GM23338 (cell line): ENCODE results near the gene NUTF2. TPM values are rescaled to one million over a fixed set of nuclear protein-coding genes. Genes with fewer than 3 reads are reported as not detected.

ENCODE experiments used
- ATAC-seq: fragments of 200-7000 bp; cut with Tn5 transposase; 3 replicates; pipeline ENCODE4 v1.9.1; 2020
- DNase-seq: peaks from one replicate; pipeline ENCODE4 v3.0.0-alpha.2; 2015; ENCODE audit warnings: low spot score
- H2AFZ ChIP-seq: fragments of 200-600 bp; sonication (generic); 2 replicates; pipeline ENCODE4 v1.8.0; 2016; ENCODE audit warnings: antibody characterized with exemption, mild to moderate bottlenecking, moderate library complexity
- H3F3A ChIP-seq: fragments of 200-600 bp; sonication (generic); replicated peaks from 2 replicates; pipeline ENCODE4 v1.8.0; 2017; ENCODE audit warnings: antibody characterized with exemption, mixed run types, low read depth
- H3K27ac ChIP-seq: fragments of 200-600 bp; sonication (generic); 2 replicates; pipeline ENCODE4 v1.6.1; 2016; ENCODE audit warnings: low read depth
- H3K27me3 ChIP-seq: fragments of 200-600 bp; sonication (generic); 2 replicates; pipeline ENCODE4 v1.8.0; 2016; ENCODE audit warnings: mild to moderate bottlenecking, mixed run types, moderate library complexity; ENCODE audit not compliant: insufficient read depth
- H3K36me3 ChIP-seq: fragments of 200-600 bp; sonication (generic); 2 replicates; pipeline ENCODE4 v1.8.0; 2016; ENCODE audit warnings: mild to moderate bottlenecking; ENCODE audit not compliant: insufficient read depth
- H3K4me1 ChIP-seq: fragments of 200-600 bp; sonication (generic); 2 replicates; pipeline ENCODE4 v1.8.0; 2016; ENCODE audit warnings: mild to moderate bottlenecking, moderate library complexity; ENCODE audit not compliant: insufficient read depth
- H3K4me2 ChIP-seq: fragments of 200-600 bp; sonication (generic); 2 replicates; pipeline ENCODE4 v1.7.1; 2017; ENCODE audit warnings: mixed run types
- H3K4me3 ChIP-seq: fragments of 200-600 bp; sonication (generic); 2 replicates; pipeline ENCODE4 v1.6.1; 2016; ENCODE audit warnings: mixed run types
- H3K79me2 ChIP-seq: fragments of 200-600 bp; sonication (generic); replicated peaks from 2 replicates; pipeline ENCODE4 v1.8.0; 2017; ENCODE audit warnings: mild to moderate bottlenecking; ENCODE audit not compliant: insufficient read depth
- H3K9me2 ChIP-seq: fragments of 200-600 bp; sonication (generic); 2 replicates; pipeline ENCODE4 v1.8.0; 2017; ENCODE audit not compliant: insufficient read depth
- H4K20me1 ChIP-seq: fragments of 200-600 bp; sonication (generic); replicated peaks from 2 replicates; pipeline ENCODE4 v1.8.0; 2017; ENCODE audit warnings: mild to moderate bottlenecking; ENCODE audit not compliant: insufficient read depth
- H3K27ac Mint-ChIP-seq: 2 replicates; pipeline ENCODE4 v1.8.0; 2020; ENCODE audit warnings: inconsistent platforms, mild to moderate bottlenecking, moderate library complexity, mixed read lengths
- H3K27me3 Mint-ChIP-seq: 3 replicates; pipeline ENCODE4 v1.8.0; 2022; ENCODE audit warnings: low read depth, mild to moderate bottlenecking, moderate library complexity, mixed read lengths, inconsistent platforms; ENCODE audit not compliant: insufficient read depth, poor library complexity
- H3K36me3 Mint-ChIP-seq: 3 replicates; pipeline ENCODE4 v1.8.0; 2021; ENCODE audit warnings: low read depth, mild to moderate bottlenecking, inconsistent platforms, moderate library complexity, mixed read lengths
- H3K4me1 Mint-ChIP-seq: 3 replicates; pipeline ENCODE4 v1.8.0; 2020; ENCODE audit warnings: mild to moderate bottlenecking, inconsistent platforms, mixed read lengths
- H3K4me3 Mint-ChIP-seq: 3 replicates; pipeline ENCODE4 v1.8.0; 2021; ENCODE audit warnings: moderate library complexity, mild to moderate bottlenecking, inconsistent platforms, mixed read lengths
- H3K9me3 Mint-ChIP-seq: 3 replicates; pipeline ENCODE4 v1.8.0; 2020; ENCODE audit warnings: moderate library complexity, mild to moderate bottlenecking, inconsistent platforms, mixed read lengths
- EZH2 ChIP-seq: fragments of 200-600 bp; sonication (generic); IDR thresholded peaks from one replicate; pipeline ENCODE4 v1.8.0; 2017; ENCODE audit warnings: antibody characterized with exemption, mild to moderate bottlenecking, low read depth; ENCODE audit not compliant: unreplicated experiment
- JUNB ChIP-seq: IDR thresholded peaks from one replicate; pipeline ENCODE4 v1.6.1; 2016; ENCODE audit warnings: antibody characterized with exemption; ENCODE audit not compliant: unreplicated experiment
- STAT1 ChIP-seq: IDR thresholded peaks from one replicate; pipeline ENCODE4 v1.6.1; 2016; ENCODE audit warnings: antibody characterized with exemption; ENCODE audit not compliant: unreplicated experiment
- ZNF331 ChIP-seq: fragments of 250-450 bp; sonication (Bioruptor Pico); IDR thresholded peaks from 2 replicates; pipeline ENCODE4 v1.5.0; 2020; ENCODE audit warnings: low read depth, mild to moderate bottlenecking, moderate library complexity
- ZNF462 ChIP-seq: fragments of 250-450 bp; sonication (Bioruptor Pico); IDR thresholded peaks from 2 replicates; pipeline ENCODE4 v1.5.0; 2020; ENCODE audit warnings: mild to moderate bottlenecking, moderate library complexity
- polyA plus RNA-seq: library from polyadenylated mRNA; unstranded; fragments of >200 nt; fragmentation: Nextera tagmentation; extraction: Ambion mirVana; gene quantifications from 2 replicates; pipeline ENCODE4 v1.2.1, GENCODE V29; 2016
- total RNA-seq: library from RNA; depleted of rRNA; stranded (reverse); fragments of >200 nt; shearing (Covaris generic); gene quantifications from 2 replicates; pipeline ENCODE4 v1.2.3, GENCODE V29; 2014
- TF ChIP-seq, protein P1 (sequence below), 2 experiments: fragments of 200-600 bp in 1 of 2; sonication (generic) in 1 of 2; conservative IDR thresholded peaks; 2 replicates each; pipeline versions ENCODE4 v1.5.1 to v1.6.1; 2016 to 2017; ENCODE audit warnings: antibody characterized with exemption in 2 of 2, low read depth in 2 of 2, mild to moderate bottlenecking in 2 of 2, moderate library complexity in 1 of 2

Gene NUTF2
- total and polyA plus RNA-seq, 2 experiments from 2014 or later: 321 to 391 TPM

GRCh38 chr16:67843343-67843765 lies 3.4 kb upstream of the NUTF2 start:
- peaks cover 35% of the 10 kb centered on the region for H3K4me1 ChIP-seq
- no peaks in the 10 kb centered on the region for H3K9me2 ChIP-seq
- no peak overlapping the region for H2AFZ ChIP-seq
- Mint-ChIP-seq H3K27ac (no peak overlapping the region), H3K4me1 (peaks cover 44% of the 10 kb centered on the region), H3K9me3 (no peaks in the 10 kb centered on the region), H3K36me3 (peaks cover 12% of the 10 kb centered on the region), H3K4me3 (peak overlapping the region; percentile 80), H3K27me3 (peaks cover 18% of the 10 kb centered on the region)
- H3K4me3 ChIP-seq: peak overlapping the region; percentile 91
- peaks cover 25% of the 10 kb centered on the region for H3F3A ChIP-seq
- H3K4me2 ChIP-seq: peak overlapping the region; percentile 87
- TF ChIP-seq ZNF462 (CRISPR knock-in tag): no peak
- TF ChIP-seq, protein P1, sequence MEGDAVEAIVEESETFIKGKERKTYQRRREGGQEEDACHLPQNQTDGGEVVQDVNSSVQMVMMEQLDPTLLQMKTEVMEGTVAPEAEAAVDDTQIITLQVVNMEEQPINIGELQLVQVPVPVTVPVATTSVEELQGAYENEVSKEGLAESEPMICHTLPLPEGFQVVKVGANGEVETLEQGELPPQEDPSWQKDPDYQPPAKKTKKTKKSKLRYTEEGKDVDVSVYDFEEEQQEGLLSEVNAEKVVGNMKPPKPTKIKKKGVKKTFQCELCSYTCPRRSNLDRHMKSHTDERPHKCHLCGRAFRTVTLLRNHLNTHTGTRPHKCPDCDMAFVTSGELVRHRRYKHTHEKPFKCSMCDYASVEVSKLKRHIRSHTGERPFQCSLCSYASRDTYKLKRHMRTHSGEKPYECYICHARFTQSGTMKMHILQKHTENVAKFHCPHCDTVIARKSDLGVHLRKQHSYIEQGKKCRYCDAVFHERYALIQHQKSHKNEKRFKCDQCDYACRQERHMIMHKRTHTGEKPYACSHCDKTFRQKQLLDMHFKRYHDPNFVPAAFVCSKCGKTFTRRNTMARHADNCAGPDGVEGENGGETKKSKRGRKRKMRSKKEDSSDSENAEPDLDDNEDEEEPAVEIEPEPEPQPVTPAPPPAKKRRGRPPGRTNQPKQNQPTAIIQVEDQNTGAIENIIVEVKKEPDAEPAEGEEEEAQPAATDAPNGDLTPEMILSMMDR (conservative IDR thresholded peaks at IDR 0.05; ENCODE audit: low read depth in 2 of 2): no peak
- TF ChIP-seq ZNF331 (CRISPR knock-in tag): no peak
- no peak for TF ChIP-seq STAT1
- TF ChIP-seq JUNB: no peak
- TF ChIP-seq EZH2: no peak
- H3K27me3 ChIP-seq: no peaks in the 10 kb centered on the region
- peaks cover 20% of the 10 kb centered on the region for H4K20me1 ChIP-seq
- H3K27ac ChIP-seq: no peak overlapping the region
- DNase-seq (no peak), ATAC-seq (no peak)
- peaks cover 41% of the 10 kb centered on the region for H3K79me2 ChIP-seq
- no peaks in the 10 kb centered on the region for H3K36me3 ChIP-seq
